GM18502 (cell line): ENCODE results near the gene KRT2.

Experiments
- ATAC-seq: cut with Tn5 transposase; IDR thresholded peaks from one replicate; pipeline ENCODE4 v1.9.1; 2021; ENCODE audit warnings: mild to moderate bottlenecking; ENCODE audit not compliant: unreplicated experiment, poor library complexity

Gene KRT2

GRCh38 chr12:52645982-52646381 lies 6.0 kb downstream of the KRT2 start:
- no peak for ATAC-seq

- ATAC-seq, result no peak
Measured at GRCh38 chr12:52645120-52645761, 6.8 kb downstream of the KRT2 start.

GRCh38 chr12:52644078-52644415 lies 8.0 kb downstream of the KRT2 start:
- no peak for ATAC-seq

GRCh38 chr12:52643233-52644077 lies 8.6 kb downstream of the KRT2 start:
- ATAC-seq, result no peak

GRCh38 chr12:52641468-52641867 lies 10.5 kb downstream of the KRT2 start:
- ATAC-seq, result no peak

- ATAC-seq, result no peak
Measured at GRCh38 chr12:52637299-52637698, 14.7 kb downstream of the KRT2 start.

- no peak for ATAC-seq
Measured at GRCh38 chr12:52636592-52637258, 15.3 kb downstream of the KRT2 start.

- no peak for ATAC-seq
Measured at GRCh38 chr12:52636189-52636588, 15.8 kb downstream of the KRT2 start.

GRCh38 chr12:52634266-52635056 lies 17.6 kb downstream of the KRT2 start:
- ATAC-seq, result no peak

GRCh38 chr12:52633383-52633782 lies 18.6 kb downstream of the KRT2 start:
- ATAC-seq, result no peak

- no peak for ATAC-seq
Measured at GRCh38 chr12:52632656-52633055, 19.4 kb downstream of the KRT2 start.

GRCh38 chr12:52631676-52632459 lies 20.1 kb downstream of the KRT2 start:
- no peak for ATAC-seq

GRCh38 chr12:52631264-52631663 lies 20.7 kb downstream of the KRT2 start:
- ATAC-seq, result no peak

GRCh38 chr12:52630599-52631200 lies 21.3 kb downstream of the KRT2 start:
- ATAC-seq, result no peak

- no peak for ATAC-seq
Measured at GRCh38 chr12:52630008-52630500, 22.0 kb downstream of the KRT2 start.

- ATAC-seq, result no peak
Measured at GRCh38 chr12:52629281-52630007, 22.6 kb downstream of the KRT2 start.

- ATAC-seq, result no peak
Measured at GRCh38 chr12:52628841-52629240, 23.2 kb downstream of the KRT2 start.

GRCh38 chr12:52628111-52628507 lies 23.9 kb downstream of the KRT2 start:
- ATAC-seq, result no peak
